HL-60 (cell line): ENCODE results near the gene GALNT17.

Experiments
- GABPA ChIP-seq: IDR thresholded peaks from 2 replicates; pipeline ENCODE4 v1.6.1; 2012; ENCODE audit warnings: low read depth
- POLR2AphosphoS5 ChIP-seq: IDR thresholded peaks from 2 replicates; pipeline ENCODE4 v1.6.1; 2012; ENCODE audit warnings: low read depth
- SPI1 ChIP-seq: IDR thresholded peaks from 2 replicates; pipeline ENCODE4 v1.6.1; 2012; ENCODE audit warnings: low read depth, mild to moderate bottlenecking, borderline replicate concordance
- TF ChIP-seq, protein P1 (sequence below): IDR thresholded peaks from 2 replicates; pipeline ENCODE4 v1.6.1; 2012; ENCODE audit warnings: low read depth; ENCODE audit not compliant: insufficient replicate concordance
- TF ChIP-seq, protein P2 (sequence below): IDR thresholded peaks from one replicate; pipeline ENCODE4 v1.5.1; 2011; ENCODE audit warnings: low read length, control low read depth, inconsistent platforms; ENCODE audit not compliant: insufficient read depth

DNA sequence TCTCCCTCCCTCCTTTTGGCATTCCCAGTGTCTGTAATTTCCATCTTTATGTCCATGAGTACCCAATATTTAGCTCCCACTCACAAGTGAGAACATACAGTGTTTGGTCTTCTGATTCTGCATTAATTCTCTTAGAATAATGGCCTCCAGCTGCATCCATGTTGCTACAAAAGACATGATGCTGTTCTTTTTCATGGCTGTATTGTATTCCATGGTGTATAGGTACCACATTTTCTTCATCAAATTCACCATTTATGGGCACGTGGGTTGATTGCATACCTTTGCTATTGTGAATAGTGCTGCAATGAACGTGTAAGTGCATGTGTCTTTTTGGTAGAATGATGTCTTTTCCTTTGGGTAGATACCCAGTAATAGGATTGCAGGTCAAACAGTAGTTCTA is 576.8 kb downstream of the GALNT17 start:
- TF ChIP-seq, protein P1, sequence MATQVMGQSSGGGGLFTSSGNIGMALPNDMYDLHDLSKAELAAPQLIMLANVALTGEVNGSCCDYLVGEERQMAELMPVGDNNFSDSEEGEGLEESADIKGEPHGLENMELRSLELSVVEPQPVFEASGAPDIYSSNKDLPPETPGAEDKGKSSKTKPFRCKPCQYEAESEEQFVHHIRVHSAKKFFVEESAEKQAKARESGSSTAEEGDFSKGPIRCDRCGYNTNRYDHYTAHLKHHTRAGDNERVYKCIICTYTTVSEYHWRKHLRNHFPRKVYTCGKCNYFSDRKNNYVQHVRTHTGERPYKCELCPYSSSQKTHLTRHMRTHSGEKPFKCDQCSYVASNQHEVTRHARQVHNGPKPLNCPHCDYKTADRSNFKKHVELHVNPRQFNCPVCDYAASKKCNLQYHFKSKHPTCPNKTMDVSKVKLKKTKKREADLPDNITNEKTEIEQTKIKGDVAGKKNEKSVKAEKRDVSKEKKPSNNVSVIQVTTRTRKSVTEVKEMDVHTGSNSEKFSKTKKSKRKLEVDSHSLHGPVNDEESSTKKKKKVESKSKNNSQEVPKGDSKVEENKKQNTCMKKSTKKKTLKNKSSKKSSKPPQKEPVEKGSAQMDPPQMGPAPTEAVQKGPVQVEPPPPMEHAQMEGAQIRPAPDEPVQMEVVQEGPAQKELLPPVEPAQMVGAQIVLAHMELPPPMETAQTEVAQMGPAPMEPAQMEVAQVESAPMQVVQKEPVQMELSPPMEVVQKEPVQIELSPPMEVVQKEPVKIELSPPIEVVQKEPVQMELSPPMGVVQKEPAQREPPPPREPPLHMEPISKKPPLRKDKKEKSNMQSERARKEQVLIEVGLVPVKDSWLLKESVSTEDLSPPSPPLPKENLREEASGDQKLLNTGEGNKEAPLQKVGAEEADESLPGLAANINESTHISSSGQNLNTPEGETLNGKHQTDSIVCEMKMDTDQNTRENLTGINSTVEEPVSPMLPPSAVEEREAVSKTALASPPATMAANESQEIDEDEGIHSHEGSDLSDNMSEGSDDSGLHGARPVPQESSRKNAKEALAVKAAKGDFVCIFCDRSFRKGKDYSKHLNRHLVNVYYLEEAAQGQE = no peak
- TF ChIP-seq, protein P2, sequence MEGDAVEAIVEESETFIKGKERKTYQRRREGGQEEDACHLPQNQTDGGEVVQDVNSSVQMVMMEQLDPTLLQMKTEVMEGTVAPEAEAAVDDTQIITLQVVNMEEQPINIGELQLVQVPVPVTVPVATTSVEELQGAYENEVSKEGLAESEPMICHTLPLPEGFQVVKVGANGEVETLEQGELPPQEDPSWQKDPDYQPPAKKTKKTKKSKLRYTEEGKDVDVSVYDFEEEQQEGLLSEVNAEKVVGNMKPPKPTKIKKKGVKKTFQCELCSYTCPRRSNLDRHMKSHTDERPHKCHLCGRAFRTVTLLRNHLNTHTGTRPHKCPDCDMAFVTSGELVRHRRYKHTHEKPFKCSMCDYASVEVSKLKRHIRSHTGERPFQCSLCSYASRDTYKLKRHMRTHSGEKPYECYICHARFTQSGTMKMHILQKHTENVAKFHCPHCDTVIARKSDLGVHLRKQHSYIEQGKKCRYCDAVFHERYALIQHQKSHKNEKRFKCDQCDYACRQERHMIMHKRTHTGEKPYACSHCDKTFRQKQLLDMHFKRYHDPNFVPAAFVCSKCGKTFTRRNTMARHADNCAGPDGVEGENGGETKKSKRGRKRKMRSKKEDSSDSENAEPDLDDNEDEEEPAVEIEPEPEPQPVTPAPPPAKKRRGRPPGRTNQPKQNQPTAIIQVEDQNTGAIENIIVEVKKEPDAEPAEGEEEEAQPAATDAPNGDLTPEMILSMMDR = no peak
- TF ChIP-seq POLR2AphosphoS5 = no peak
- TF ChIP-seq SPI1 = no peak
- no peak for TF ChIP-seq GABPA
